AML-193 (cell line): ENCODE data around the gene MTM1.

Source experiments
- DNase-seq, 2 experiments: peaks; one replicate each; lab custom pipeline; 2025; lab: John Stamatoyannopoulos, UW

MTM1 gene

DNA sequence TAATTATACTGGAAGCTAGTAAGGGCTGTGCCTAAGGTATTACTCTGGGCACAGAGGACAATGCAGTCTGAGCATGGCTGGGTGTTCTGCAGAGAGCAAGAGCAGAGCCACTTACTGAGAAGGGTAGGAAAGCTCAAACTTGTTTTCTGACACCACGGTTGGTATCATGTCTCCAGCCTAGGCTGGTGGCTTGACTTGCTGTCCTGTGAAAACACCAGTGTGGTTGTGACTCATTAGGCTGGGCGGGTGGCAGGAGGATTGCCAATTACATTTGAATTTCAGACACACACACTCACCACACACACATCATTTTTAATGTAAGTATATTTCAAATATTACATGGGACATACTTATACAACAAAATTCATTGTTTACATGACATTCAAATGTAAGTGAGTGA is 19.7 kb upstream of the MTM1 start:
- DNase-seq = no peak

DNA sequence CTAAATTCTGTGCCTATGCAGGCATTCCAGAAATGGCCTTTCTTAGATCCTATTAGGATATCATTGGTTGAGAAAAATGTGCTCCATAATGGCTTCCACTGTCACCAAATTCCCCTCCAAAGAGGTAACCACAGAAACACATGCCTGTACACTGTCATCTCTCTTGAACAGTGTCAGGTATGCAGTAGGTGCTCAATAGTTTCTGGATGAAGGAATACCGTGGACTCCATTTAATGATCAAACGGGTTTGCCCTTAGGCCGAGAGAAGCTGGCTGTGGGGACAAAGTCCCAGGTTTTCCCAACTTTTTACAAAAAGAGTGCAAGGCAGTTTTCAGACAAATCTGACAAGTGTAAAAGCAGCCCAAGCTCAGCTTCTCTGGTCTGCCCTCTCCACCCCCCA is 16.5 kb upstream of the MTM1 start:
- DNase-seq = no peak

DNA sequence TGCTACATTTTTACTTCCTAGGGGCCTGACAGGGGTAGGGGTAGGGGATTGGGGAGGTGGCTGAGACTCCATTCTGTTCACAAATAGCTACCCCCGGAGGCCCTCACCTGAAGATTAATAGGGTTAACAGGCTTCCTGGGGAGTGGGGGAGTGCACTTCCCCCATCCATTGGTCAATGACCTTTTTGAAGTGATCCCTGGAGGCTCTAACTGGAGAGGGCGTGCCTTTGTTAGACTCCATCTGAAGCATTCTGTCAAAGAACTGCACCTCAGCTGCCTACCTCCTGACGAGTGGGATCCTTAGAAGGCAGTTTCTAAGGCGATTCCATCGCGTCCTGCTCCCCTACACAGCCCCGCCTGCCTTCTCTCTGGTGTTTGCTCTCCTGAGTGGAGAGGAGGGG is 10.0 kb upstream of the MTM1 start:
- DNase-seq = no peak

DNA sequence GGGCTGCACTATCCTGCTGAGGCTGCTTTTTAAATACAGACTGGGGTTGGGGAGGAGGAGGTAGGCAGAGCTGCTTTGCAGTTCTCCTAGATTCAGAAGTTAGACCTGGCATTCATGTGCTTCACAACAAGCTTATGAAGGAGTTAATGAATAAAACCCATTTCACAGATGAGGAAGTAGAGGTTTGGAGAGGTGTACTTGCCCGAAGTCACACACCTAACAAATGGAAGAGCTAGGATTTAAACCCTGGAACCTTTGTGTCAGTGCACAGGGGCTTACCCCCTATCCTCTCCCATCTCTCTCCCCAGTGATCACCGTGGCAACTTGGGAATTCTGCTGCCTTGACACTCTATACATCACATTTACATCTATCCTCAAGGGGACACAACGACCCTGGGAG is 3.6 kb upstream of the MTM1 start:
- no peak for DNase-seq

- DNase-seq = no peak
Measured at GRCh38 chrX:150565551-150565950, 2.9 kb upstream of the MTM1 start.

DNA sequence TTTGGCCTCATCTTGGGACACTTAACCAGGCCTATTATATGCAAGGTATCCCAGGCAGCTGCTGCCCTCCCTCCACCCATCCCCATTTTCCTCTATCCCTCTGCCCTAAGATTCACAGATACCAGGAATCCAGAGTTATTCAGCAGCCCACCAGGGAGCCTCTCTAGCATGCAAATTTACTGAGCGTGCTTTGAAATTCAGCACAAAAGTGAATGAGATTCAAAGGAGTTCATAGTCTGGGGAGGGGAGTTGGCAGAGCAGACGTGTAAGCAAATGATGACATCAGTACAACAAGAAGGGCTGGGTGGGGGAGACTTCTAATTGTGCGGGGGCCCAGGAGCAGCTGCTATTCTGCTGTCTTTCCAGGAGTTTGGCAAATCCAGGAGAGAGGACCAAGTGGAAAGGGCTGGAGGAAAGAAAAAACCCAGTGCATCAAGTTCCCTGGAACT is 1.7 kb upstream of the MTM1 start:
- DNase-seq = no peak

DNA sequence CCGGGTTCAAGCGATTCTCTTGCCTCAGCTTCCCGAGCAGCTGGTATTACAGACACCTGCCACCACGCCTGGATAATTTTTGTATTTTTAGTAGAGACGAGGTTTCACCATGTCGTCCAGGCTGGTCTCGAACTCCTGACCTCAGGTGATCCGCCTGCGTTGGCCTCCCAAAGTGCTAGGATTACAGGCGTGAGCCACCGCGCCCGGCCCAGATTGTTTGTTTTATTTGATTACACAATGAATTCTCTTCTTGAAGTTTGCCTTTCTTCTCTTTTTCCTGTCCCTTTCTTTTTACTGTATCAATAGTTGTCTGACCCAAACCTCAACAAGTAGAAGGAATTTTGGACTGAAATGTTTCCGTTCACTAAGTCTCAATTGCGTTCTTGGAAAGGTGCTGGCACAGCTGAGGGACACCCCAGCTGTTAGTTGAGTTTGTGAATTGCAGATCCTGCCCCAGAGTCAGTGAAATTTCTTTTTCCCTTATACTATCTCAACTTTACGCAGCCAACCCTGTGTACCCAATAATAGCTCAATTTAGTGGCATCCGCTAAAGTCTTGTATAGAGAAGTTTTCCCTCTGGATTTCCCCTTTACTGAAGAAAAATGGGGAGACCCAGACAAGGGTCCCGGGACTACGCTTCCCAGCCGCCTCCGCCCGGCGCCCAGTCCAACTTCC is 639 bp upstream of the MTM1 start:
- DNase-seq = no peak

- peak; percentile 12 to 42 for DNase-seq
Measured at GRCh38 chrX:150569155-150569477, 695 bp downstream of the MTM1 start.

DNA sequence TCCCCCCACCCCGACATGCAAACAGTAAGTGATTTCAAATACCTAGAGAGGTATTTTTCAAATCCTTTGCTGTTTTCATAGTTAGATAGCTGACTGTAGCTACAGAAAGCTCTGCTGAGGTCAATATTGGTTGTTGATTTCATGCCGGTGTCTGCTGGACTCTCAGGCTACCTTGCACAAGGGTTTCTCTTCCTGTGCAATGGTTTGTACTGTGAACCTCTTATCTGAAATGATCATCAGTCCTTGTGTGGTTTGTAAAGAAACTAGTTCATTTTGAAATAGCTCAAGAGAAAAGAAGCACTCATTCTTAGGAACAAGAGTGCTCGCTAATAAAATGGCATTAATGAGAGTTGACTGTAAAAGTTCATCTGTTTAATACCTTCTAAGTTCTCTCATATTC is 2.1 kb downstream of the MTM1 start:
- peak; percentile 8 to 17 for DNase-seq

GRCh38 chrX:150572206-150572605 is 3.8 kb downstream of the MTM1 start:
- DNase-seq = peak in 1 of 2 experiments; percentile 1

- DNase-seq = no peak
Measured at GRCh38 chrX:150573106-150573505, 4.7 kb downstream of the MTM1 start.

- no peak for DNase-seq
Measured at GRCh38 chrX:150573702-150574101, 5.3 kb downstream of the MTM1 start.

DNA sequence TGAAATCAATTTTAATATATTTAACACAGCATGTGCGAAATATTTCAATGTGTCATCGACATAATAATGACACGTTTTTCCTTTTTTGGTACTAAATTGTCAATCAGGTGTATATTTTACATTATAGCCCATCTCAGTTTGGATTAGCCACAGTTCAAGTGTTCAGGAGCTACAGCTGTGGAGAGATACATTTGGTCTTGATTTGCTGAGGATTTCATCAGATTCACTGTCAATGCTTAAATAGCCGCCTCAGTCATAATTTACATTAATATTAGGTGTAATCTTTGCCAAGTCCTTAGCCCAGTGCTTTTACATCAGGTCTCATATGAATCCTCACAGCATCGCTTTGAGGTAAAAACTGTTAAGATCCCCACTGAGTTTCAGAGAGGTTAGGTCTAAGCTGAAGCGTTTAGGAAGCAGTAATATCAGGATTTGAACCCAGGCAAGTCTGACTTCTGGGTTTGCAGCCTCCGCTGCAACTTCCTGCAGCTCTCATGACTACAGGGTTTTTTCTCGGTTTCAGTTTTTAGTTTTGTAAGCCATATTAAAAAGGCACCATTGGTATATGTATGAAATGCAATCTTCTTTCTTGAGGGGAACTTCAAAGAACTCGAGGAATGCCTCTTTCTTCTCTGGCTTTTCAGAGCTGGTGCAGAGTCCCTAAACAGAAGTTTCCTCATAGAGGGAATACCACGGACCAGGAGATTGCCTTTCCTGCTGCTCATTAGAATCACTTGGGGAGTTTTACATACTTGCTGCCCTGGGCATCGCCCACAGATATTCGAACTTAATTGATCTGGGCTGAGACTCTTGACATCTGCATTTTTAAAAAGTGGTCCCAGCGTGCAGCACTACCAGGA is 6.4 kb downstream of the MTM1 start:
- DNase-seq = peak; percentile 10 to 22

DNA sequence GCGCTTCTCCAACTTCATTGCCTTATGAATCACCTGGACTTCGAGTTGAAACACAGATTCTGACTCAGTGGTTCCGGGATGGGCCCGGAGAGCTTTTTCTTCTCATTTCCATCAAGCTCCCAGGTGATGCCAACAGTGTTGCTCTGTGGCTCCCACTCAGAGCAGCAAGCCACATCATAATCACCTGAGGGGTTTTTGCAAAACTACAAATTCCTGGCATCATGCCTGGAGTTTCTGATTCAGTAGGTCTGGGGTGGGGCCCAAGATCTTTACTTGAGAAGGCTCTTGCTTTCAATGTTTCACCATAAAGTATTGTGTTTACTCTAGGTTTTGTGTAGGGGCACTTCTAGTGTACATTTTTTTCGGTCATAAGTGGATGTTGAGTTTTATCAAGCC is 7.0 kb downstream of the MTM1 start:
- DNase-seq = no peak

GRCh38 chrX:150577174-150577573 is 8.8 kb downstream of the MTM1 start:
- no peak for DNase-seq

- no peak for DNase-seq
Measured at GRCh38 chrX:150581093-150581775, 12.8 kb downstream of the MTM1 start.

- no peak for DNase-seq
Measured at GRCh38 chrX:150582338-150582948, 14.0 kb downstream of the MTM1 start.

- no peak for DNase-seq
Measured at GRCh38 chrX:150587585-150588503, 19.4 kb downstream of the MTM1 start.

DNA sequence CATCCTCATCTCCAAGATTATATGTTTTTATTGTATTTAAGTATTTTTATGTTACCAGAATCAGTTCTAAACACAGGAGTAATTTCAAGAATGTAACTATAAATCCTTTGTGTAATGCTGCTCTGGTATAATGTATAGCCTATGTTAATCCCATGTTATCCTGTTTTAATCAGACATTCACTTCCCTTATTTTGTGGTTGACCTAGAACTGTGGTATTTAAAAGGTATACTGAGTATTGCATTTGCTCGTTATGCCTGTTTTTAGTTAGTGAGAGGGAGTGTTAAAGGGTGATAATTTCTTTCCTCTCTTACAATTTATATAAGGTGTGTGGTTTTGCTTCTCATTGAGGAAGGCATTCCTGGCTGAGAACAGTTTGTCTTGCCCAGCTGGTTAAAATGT is 26.2 kb downstream of the MTM1 start:
- DNase-seq = peak in 1 of 2 experiments; percentile 3

DNA sequence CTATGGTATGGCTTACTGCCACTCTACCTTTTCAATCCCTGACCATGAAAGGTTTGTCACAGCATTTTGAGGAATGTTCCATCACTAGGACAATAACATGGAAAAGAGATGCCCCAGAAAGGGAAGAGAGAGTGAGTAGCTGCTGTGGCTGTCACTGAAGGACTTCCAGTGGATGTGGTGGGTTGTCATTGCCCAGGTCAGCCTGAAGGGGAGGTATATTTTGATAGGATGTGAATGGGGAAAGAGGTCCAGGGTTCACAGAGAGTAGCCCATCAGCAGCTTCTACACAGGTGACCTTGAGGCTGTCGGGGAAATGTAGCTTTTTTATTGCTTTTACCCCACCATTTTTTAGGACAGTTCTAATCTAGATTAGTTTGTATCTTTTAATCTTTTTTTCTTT is 30.8 kb downstream of the MTM1 start:
- DNase-seq = no peak

- DNase-seq = no peak
Measured at GRCh38 chrX:150602296-150602695, 33.9 kb downstream of the MTM1 start.

GRCh38 chrX:150602743-150603142 is 34.3 kb downstream of the MTM1 start:
- no peak for DNase-seq
